Stimulated activated CD8-positive, alpha-beta memory T cell treated with anti-CD3 and anti-CD28 coated beads, Interleukin-7, amount 100 ng/mL, for 24 hours (primary cell): ENCODE results near the gene IFNA2.
"Not testable (repeated sequence)": the region's sequence is repeated elsewhere in the genome, so short reads cannot be mapped to it uniquely, and the experiment has no call there.

ENCODE experiments used
- DNase-seq: peaks from one replicate; pipeline ENCODE4 v3.0.0-alpha.2; 2020; ENCODE audit warnings: low read depth

IFNA2 gene

GRCh38 chr9:21381448-21382339 lies 3.5 kb downstream of the IFNA2 start:
- no peak for DNase-seq

- not testable (repeated sequence) for DNase-seq
Measured at GRCh38 chr9:21371467-21371866, 13.7 kb downstream of the IFNA2 start.

DNA sequence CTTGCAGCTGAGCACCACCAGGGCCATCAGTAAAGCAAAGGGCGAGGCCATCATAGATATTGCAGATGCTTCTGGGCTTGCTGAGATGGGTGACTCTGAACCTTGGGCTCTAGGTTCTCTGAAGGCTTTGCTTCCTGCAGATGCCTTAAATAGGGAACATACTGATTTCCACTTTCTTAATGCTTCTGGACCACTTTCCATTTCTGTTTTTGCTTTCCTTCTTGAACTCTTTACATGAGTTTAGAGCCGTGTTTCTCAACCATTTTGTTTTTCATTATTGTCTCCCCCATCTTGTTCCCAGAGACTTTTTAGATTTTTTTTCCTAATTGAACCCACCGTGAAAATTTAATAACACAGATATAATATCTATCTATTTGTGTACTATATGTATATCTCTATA lies 17.2 kb downstream of the IFNA2 start, which contains the start of gene IFNA13:
IFNA13 (minus strand) TSS at position 101 of the 400 bp plus-strand sequence; CDS start at position 54, 47 bp downstream.
- no peak for DNase-seq

GRCh38 chr9:21367169-21367568 lies 18.0 kb downstream of the IFNA2 start:
- DNase-seq = not testable (repeated sequence)

DNA sequence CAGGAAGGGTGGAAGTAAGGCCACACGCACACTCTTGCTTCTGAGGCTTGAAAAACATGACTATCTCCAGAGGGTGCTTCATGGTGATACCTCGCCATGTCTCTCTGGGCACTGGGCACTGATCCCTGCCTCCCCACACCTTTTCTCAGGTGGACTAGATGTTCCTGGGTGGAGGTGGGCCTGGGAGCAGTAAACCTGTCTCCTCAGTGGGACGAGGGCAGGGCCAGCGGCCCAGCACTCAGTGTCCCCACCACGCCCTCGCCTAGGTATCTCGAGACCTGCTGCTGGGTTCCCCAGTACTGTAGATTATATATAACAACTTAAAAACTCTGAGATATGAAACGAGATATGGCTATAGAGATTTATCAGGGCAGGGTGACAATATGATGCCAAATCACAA lies 22.9 kb downstream of the IFNA2 start:
- no peak for DNase-seq

DNA sequence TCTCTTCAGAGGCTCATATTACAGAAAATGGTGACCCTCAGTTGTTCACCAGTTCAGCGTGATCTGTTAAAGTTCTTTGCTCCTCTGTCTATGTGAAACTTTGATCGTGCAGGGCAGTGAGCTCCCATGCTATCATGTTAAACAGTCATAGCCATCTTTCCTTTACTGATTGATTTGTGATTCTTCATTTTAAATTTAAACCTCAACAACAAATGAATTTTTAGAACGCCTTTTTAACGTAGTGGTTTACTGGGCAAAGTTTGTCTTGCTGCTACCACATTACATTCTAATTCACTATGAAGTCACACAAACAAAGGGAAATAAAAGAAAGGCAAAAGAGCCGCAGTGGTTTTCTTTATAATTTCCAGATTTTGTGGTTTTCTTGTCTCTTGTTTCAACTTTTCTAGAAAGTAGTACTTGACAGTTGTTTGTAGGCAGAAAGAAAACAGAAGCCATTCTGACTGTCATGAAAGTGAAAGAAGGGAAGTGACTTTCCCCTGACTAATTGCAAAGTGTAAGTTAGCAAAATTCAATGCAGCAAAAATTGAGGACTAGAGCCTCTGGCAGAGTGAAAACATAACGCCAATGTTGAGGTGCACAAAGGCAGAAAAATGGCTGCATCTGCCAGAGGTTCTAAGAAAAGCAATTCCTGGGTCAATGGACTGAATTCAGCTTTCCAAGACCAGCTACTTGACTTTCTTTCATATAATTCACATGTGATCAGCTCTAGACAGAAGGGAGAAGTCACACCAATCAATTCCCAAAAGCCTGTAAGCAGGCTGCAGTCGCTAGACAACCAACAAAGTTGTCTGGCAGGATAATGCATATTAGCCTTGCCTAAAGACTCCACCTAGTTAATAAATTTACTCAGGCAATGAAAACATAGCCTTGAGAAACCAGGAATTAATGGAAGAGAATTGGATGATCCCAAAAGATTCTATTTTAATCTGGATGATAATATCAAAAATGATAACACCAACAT lies 27.4 kb downstream of the IFNA2 start:
- no peak for DNase-seq

DNA sequence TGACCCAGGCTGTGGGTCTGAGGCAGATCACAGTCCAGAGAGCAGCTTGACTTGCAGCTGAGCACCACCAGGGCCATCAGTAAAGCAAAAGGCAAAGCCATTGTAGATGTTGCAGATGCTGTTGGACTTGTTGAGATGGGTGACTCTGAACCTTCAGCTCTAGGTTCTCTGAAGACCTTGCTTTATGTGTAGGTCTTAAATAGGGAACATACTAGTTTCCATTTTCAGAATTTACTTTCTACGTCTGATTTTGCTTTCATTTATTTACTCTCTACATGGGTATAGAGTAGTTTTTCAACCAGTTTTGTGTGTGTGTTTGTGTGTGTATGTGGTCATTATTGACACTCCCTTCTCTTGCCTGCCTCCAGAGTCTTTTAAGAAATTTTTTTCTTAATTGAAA lies 34.4 kb downstream of the IFNA2 start, which contains the start of gene IFNA6:
IFNA6 (minus strand) TSS at position 101 of the 400 bp plus-strand sequence; CDS start at position 101, 0 bp downstream.
- no peak for DNase-seq

- no peak for DNase-seq
Measured at GRCh38 chr9:21348430-21348970, 36.7 kb downstream of the IFNA2 start.

- DNase-seq = no peak
Measured at GRCh38 chr9:21340735-21341134, 44.5 kb downstream of the IFNA2 start.

GRCh38 chr9:21336457-21336856 lies 48.7 kb downstream of the IFNA2 start:
- DNase-seq = no peak

- DNase-seq = peak; percentile 75
Measured at GRCh38 chr9:21334701-21335632, 50.2 kb downstream of the IFNA2 start, which contains the start of gene KLHL9. TSS of gene KLHL9 (minus strand) at chr9:21335404. CDS start at chr9:21334859, 545 bp downstream.
